HepG2 (cell line): ENCODE data around the gene XPR1.

Source experiments
- ATF2 ChIP-seq: sonication (generic); formaldehyde crosslinking; IDR thresholded peaks from 2 replicates; pipeline ENCODE4 v1.4.0; 2020; ENCODE audit warnings: missing genetic modification reagents
- HMG20B ChIP-seq: conservative IDR thresholded peaks from 2 replicates; pipeline ENCODE4 v1.6.1; 2016; ENCODE audit warnings: missing genetic modification reagents, missing compliant biosample characterization
- PBX2 ChIP-seq: IDR thresholded peaks from 2 replicates; pipeline ENCODE4 v1.6.1; 2016; ENCODE audit warnings: control low read depth
- POLR2AphosphoS5 ChIP-seq: IDR thresholded peaks from 2 replicates; pipeline ENCODE4 v1.6.1; 2012; ENCODE audit warnings: low read depth, low read length
- SMAD3 ChIP-seq: sonication (generic); formaldehyde crosslinking; IDR thresholded peaks from 2 replicates; pipeline ENCODE4 v1.4.0; 2020; ENCODE audit warnings: missing genetic modification reagents
- ZIK1 ChIP-seq: sonication (generic); formaldehyde crosslinking; IDR thresholded peaks from 2 replicates; pipeline ENCODE4 v1.5.0; 2020; ENCODE audit warnings: mild to moderate bottlenecking, low read depth, missing genetic modification reagents, borderline replicate concordance
- ZNF274 ChIP-seq: sonication (generic); formaldehyde crosslinking; IDR thresholded peaks from 2 replicates; pipeline ENCODE4 v1.5.1; 2020; ENCODE audit warnings: mild to moderate bottlenecking, missing genetic modification reagents
- ZNF747 ChIP-seq: sonication (generic); formaldehyde crosslinking; IDR thresholded peaks from 2 replicates; pipeline ENCODE4 v1.8.1; 2023; ENCODE audit warnings: missing genetic modification reagents, mild to moderate bottlenecking, borderline replicate concordance
- TF ChIP-seq, protein P1 (sequence below): sonication (generic); formaldehyde crosslinking; IDR thresholded peaks from 2 replicates; pipeline ENCODE4 v1.5.0; 2020; ENCODE audit warnings: mild to moderate bottlenecking, missing genetic modification reagents, moderate library complexity
- TF ChIP-seq, protein P2 (sequence below): sonication (generic); formaldehyde crosslinking; conservative IDR thresholded peaks from 2 replicates; pipeline ENCODE4 v1.4.0; 2020; ENCODE audit warnings: missing genetic modification reagents

- TF ChIP-seq, protein P1, sequence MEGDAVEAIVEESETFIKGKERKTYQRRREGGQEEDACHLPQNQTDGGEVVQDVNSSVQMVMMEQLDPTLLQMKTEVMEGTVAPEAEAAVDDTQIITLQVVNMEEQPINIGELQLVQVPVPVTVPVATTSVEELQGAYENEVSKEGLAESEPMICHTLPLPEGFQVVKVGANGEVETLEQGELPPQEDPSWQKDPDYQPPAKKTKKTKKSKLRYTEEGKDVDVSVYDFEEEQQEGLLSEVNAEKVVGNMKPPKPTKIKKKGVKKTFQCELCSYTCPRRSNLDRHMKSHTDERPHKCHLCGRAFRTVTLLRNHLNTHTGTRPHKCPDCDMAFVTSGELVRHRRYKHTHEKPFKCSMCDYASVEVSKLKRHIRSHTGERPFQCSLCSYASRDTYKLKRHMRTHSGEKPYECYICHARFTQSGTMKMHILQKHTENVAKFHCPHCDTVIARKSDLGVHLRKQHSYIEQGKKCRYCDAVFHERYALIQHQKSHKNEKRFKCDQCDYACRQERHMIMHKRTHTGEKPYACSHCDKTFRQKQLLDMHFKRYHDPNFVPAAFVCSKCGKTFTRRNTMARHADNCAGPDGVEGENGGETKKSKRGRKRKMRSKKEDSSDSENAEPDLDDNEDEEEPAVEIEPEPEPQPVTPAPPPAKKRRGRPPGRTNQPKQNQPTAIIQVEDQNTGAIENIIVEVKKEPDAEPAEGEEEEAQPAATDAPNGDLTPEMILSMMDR (CRISPR knock-in tag) = no peak
- TF ChIP-seq ZNF747 (CRISPR knock-in tag) (no peak), ZNF274 (CRISPR knock-in tag) (no peak), ATF2 (no peak), HMG20B (CRISPR knock-in tag) (peak; percentile 82; the same call in 1 of the 2 replicates), ZIK1 (CRISPR knock-in tag) (no peak), SMAD3 (CRISPR knock-in tag) (no peak), PBX2 (CRISPR knock-in tag) (no peak), POLR2AphosphoS5 (no peak)
- TF ChIP-seq, protein P2, sequence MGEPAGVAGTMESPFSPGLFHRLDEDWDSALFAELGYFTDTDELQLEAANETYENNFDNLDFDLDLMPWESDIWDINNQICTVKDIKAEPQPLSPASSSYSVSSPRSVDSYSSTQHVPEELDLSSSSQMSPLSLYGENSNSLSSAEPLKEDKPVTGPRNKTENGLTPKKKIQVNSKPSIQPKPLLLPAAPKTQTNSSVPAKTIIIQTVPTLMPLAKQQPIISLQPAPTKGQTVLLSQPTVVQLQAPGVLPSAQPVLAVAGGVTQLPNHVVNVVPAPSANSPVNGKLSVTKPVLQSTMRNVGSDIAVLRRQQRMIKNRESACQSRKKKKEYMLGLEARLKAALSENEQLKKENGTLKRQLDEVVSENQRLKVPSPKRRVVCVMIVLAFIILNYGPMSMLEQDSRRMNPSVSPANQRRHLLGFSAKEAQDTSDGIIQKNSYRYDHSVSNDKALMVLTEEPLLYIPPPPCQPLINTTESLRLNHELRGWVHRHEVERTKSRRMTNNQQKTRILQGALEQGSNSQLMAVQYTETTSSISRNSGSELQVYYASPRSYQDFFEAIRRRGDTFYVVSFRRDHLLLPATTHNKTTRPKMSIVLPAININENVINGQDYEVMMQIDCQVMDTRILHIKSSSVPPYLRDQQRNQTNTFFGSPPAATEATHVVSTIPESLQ (CRISPR knock-in tag) = no peak
These were observed 183.4 kb downstream of the XPR1 start for GRCh38 chr1:180815188-180815587.
